CD8-positive, alpha-beta memory T cell (primary cell): ENCODE data around the gene EGFR. TPM values are rescaled to one million over a fixed set of nuclear protein-coding genes. Genes with fewer than 3 reads are reported as not detected.

Experiments
- CTCF ChIA-PET: fragments of 350-600 bp; sonication (Branson Sonifier 250); formaldehyde crosslinking; loops from one replicate; lab custom pipeline; 2021; ENCODE audit warnings: antibody characterized with exemption; lab: Charles Lee
- POLR2A ChIA-PET: fragments of 350-600 bp; sonication (Branson Sonifier 250); formaldehyde crosslinking; loops from one replicate; lab custom pipeline; 2021; ENCODE audit warnings: antibody characterized with exemption; lab: Charles Lee
- DNase-seq, 5 donors: peaks; one replicate each; pipeline versions ENCODE4 v3.0.0 to v3.0.0-alpha.2; 2020 to 2022; ENCODE audit warnings: mixed read lengths in 1 of 5
- H3K27ac ChIP-seq: one replicate; pipeline ENCODE4 v1.7.0; 2013; ENCODE audit warnings: low read depth, mild to moderate bottlenecking, low read length, moderate library complexity
- H3K27me3 ChIP-seq: 2 replicates; pipeline ENCODE4 v1.7.0; 2013; ENCODE audit warnings: low read length, mild to moderate bottlenecking; ENCODE audit not compliant: insufficient read depth, poor library complexity, severe bottlenecking
- H3K36me3 ChIP-seq: 2 replicates; pipeline ENCODE4 v1.7.0; 2013; ENCODE audit warnings: mild to moderate bottlenecking, low read length, moderate library complexity; ENCODE audit not compliant: insufficient read depth
- H3K4me1 ChIP-seq: 2 replicates; pipeline ENCODE4 v1.7.0; 2013; ENCODE audit warnings: mild to moderate bottlenecking, low read length, moderate library complexity; ENCODE audit not compliant: insufficient read depth
- H3K4me3 ChIP-seq: 2 replicates; pipeline ENCODE4 v1.7.0; 2013; ENCODE audit warnings: mild to moderate bottlenecking, low read length
- H3K9me3 ChIP-seq: 2 replicates; pipeline ENCODE4 v1.7.0; 2013; ENCODE audit warnings: mild to moderate bottlenecking, low read length
- H3K27ac Mint-ChIP-seq, 8 donors: one replicate each; pipeline ENCODE4 v1.8.0; 2020 to 2021; ENCODE audit warnings: mixed read lengths in 8 of 8, mild to moderate bottlenecking in 6 of 8, inconsistent platforms in 3 of 8, moderate library complexity in 3 of 8
- H3K27me3 Mint-ChIP-seq, 2 donors: one replicate each; pipeline ENCODE4 v1.8.0; 2020 to 2021; ENCODE audit warnings: mixed read lengths in 2 of 2, mild to moderate bottlenecking in 1 of 2, moderate library complexity in 1 of 2
- H3K36me3 Mint-ChIP-seq, 3 donors: one replicate each; pipeline ENCODE4 v1.8.0; 2020 to 2021; ENCODE audit warnings: mixed read lengths in 3 of 3, inconsistent platforms in 1 of 3, mild to moderate bottlenecking in 1 of 3
- H3K4me1 Mint-ChIP-seq, 3 donors: one replicate each; pipeline ENCODE4 v1.8.0; 2020 to 2021; ENCODE audit warnings: mixed read lengths in 3 of 3, inconsistent platforms in 1 of 3, mild to moderate bottlenecking in 1 of 3
- H3K4me3 Mint-ChIP-seq, 7 donors: one replicate each; pipeline ENCODE4 v1.8.0; 2020 to 2021; ENCODE audit warnings: mixed read lengths in 7 of 7, mild to moderate bottlenecking in 6 of 7, moderate library complexity in 4 of 7, inconsistent platforms in 2 of 7
- H3K9me3 Mint-ChIP-seq, 5 donors: one replicate each; pipeline ENCODE4 v1.8.0; 2020 to 2022; ENCODE audit warnings: mixed read lengths in 5 of 5, mild to moderate bottlenecking in 3 of 5, moderate library complexity in 2 of 5, inconsistent platforms in 1 of 5
- polyA plus RNA-seq: library from polyadenylated mRNA; unstranded; fragments of 300-500 nt; fragmentation: Illumina TruSeq; gene quantifications from one replicate; pipeline ENCODE4 v1.2.3, GENCODE V29; 2021
- total RNA-seq, 2 experiments: library from RNA; stranded (reverse); gene quantifications; one replicate each; pipeline ENCODE4 v1.2.3, GENCODE V29; 2021

EGFR gene
- total and polyA plus RNA-seq, 3 experiments from 2014 or later, result not detected

DNA sequence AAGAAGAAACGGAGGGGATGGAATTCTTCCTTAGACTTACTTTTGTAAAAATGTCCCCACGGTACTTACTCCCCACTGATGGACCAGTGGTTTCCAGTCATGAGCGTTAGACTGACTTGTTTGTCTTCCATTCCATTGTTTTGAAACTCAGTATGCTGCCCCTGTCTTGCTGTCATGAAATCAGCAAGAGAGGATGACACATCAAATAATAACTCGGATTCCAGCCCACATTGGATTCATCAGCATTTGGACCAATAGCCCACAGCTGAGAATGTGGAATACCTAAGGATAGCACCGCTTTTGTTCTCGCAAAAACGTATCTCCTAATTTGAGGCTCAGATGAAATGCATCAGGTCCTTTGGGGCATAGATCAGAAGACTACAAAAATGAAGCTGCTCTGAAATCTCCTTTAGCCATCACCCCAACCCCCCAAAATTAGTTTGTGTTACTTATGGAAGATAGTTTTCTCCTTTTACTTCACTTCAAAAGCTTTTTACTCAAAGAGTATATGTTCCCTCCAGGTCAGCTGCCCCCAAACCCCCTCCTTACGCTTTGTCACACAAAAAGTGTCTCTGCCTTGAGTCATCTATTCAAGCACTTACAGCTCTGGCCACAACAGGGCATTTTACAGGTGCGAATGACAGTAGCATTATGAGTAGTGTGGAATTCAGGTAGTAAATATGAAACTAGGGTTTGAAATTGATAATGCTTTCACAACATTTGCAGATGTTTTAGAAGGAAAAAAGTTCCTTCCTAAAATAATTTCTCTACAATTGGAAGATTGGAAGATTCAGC, 187.6 kb downstream of the EGFR start:
- no peak overlapping the region for H3K27ac Mint-ChIP-seq
- no peaks in the 10 kb centered on the region for H3K9me3 Mint-ChIP-seq
- H3K4me3 Mint-ChIP-seq, result no peak overlapping the region
- CTCF ChIA-PET, result no interaction called here
- Histone ChIP-seq H3K4me3 (no peak overlapping the region), H3K36me3 (no peaks in the 10 kb centered on the region), H3K27ac (no peak overlapping the region), H3K4me1 (no peaks in the 10 kb centered on the region), H3K9me3 (no peaks in the 10 kb centered on the region), H3K27me3 (no peaks in the 10 kb centered on the region)
- no peaks in the 10 kb centered on the region for H3K36me3 Mint-ChIP-seq
- no peak for DNase-seq
- H3K27me3 Mint-ChIP-seq, result peaks cover 0 to 2% of the 10 kb centered on the region in 2 donors
- H3K4me1 Mint-ChIP-seq, result no peaks in the 10 kb centered on the region
- POLR2A ChIA-PET, result no interaction called here

- DNase-seq, result no peak
- Mint-ChIP-seq H3K27me3 (peaks cover 2 to 6% of the 10 kb centered on the region in 2 donors), H3K27ac (no peak overlapping the region), H3K4me1 (no peaks in the 10 kb centered on the region), H3K36me3 (no peaks in the 10 kb centered on the region), H3K4me3 (no peak overlapping the region), H3K9me3 (no peaks in the 10 kb centered on the region)
- ChIA-PET POLR2A (no interaction called here), CTCF (no interaction called here)
- no peak overlapping the region for H3K4me3 ChIP-seq
- H3K9me3 ChIP-seq, result no peaks in the 10 kb centered on the region
- no peak overlapping the region for H3K27ac ChIP-seq
- no peaks in the 10 kb centered on the region for H3K36me3 ChIP-seq
- no peaks in the 10 kb centered on the region for H3K27me3 ChIP-seq
- H3K4me1 ChIP-seq, result no peaks in the 10 kb centered on the region
Observed at GRCh38 chr7:55207436-55208125, 188.8 kb downstream of the EGFR start.

- no peaks in the 10 kb centered on the region for H3K27me3 ChIP-seq
- no peak overlapping the region for H3K4me3 Mint-ChIP-seq
- H3K27ac ChIP-seq, result no peak overlapping the region
- no peak overlapping the region for H3K27ac Mint-ChIP-seq
- H3K9me3 Mint-ChIP-seq, result no peaks in the 10 kb centered on the region
- no peaks in the 10 kb centered on the region for H3K4me1 ChIP-seq
- H3K36me3 ChIP-seq, result no peaks in the 10 kb centered on the region
- no peaks in the 10 kb centered on the region for H3K4me1 Mint-ChIP-seq
- peaks cover 6 to 11% of the 10 kb centered on the region in 2 donors for H3K27me3 Mint-ChIP-seq
- ChIA-PET CTCF (no interaction called here), POLR2A (no interaction called here)
- no peaks in the 10 kb centered on the region for H3K36me3 Mint-ChIP-seq
- DNase-seq, result no peak
- no peak overlapping the region for H3K4me3 ChIP-seq
- no peaks in the 10 kb centered on the region for H3K9me3 ChIP-seq
Observed at GRCh38 chr7:55209366-55209765, 190.5 kb downstream of the EGFR start.

DNA sequence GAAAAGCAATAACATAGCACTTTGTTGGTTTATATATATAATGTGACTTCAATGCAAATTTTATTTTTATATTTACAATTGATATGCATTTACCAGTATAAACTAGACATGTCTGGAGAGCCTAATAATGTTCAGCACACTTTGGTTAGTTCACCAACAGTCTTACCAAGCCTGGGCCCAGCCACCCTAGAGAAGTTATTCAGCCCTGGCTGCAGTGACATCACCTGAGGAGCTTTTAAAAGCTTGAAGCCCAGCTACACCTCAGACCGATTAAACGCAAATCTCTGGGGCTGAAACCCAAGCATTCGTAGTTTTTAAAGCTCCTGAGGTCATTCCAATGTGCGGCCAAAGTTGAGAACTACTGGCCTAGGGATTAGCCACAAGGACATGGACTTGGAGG, 191.4 kb downstream of the EGFR start:
- Mint-ChIP-seq H3K4me1 (no peaks in the 10 kb centered on the region), H3K27me3 (peaks cover 11 to 12% of the 10 kb centered on the region in 2 donors)
- CTCF ChIA-PET, result no interaction called here

GRCh38 chr7:55210716-55211115, 191.9 kb downstream of the EGFR start:
- Histone ChIP-seq H3K9me3 (no peaks in the 10 kb centered on the region), H3K4me1 (no peaks in the 10 kb centered on the region), H3K4me3 (no peak overlapping the region), H3K27me3 (no peaks in the 10 kb centered on the region), H3K36me3 (no peaks in the 10 kb centered on the region), H3K27ac (no peak overlapping the region)
- CTCF ChIA-PET, result no interaction called here
- no peak for DNase-seq
- no peaks in the 10 kb centered on the region for H3K4me1 Mint-ChIP-seq
- peaks cover 11 to 12% of the 10 kb centered on the region in 2 donors for H3K27me3 Mint-ChIP-seq
- POLR2A ChIA-PET, result no interaction called here
- H3K36me3 Mint-ChIP-seq, result no peaks in the 10 kb centered on the region
- peak overlapping the region in 1 of 8 donors; percentile 4 for H3K27ac Mint-ChIP-seq
- no peak overlapping the region for H3K4me3 Mint-ChIP-seq
- H3K9me3 Mint-ChIP-seq, result no peaks in the 10 kb centered on the region

More for the DNA sequence above, 191.4 kb downstream of the EGFR start:
- Mint-ChIP-seq H3K4me3 (no peak overlapping the region), H3K27ac (no peak overlapping the region), H3K9me3 (no peaks in the 10 kb centered on the region), H3K36me3 (no peaks in the 10 kb centered on the region)
- no peak for DNase-seq
- Histone ChIP-seq H3K27ac (no peak overlapping the region), H3K4me1 (no peaks in the 10 kb centered on the region), H3K9me3 (no peaks in the 10 kb centered on the region), H3K4me3 (no peak overlapping the region), H3K36me3 (no peaks in the 10 kb centered on the region), H3K27me3 (no peaks in the 10 kb centered on the region)
- POLR2A ChIA-PET, result no interaction called here

DNA sequence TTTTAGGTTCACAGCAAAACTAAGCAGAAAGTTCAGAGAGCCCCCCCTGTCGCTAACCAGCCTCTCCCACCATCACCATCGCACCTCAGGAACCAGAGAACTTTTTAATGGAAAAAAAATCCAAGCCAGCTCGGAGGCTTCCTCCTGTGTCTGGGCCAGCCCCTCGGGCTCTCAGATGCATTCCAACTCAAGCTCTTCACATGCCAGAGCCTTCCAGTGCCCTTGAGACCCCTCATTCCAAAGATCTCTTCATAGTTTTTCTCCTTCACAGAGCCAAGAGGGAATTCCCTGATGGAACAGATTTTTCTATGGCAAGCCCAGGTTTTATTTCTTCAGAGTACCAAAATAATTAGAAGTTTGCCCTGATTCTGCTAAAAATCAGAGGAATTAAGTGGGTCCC, 192.9 kb downstream of the EGFR start:
- H3K4me1 Mint-ChIP-seq, result no peaks in the 10 kb centered on the region
- no peaks in the 10 kb centered on the region for H3K36me3 ChIP-seq
- CTCF ChIA-PET, result no interaction called here
- H3K27me3 Mint-ChIP-seq, result peaks cover 11 to 12% of the 10 kb centered on the region in 2 donors
- POLR2A ChIA-PET, result no interaction called here
- H3K9me3 Mint-ChIP-seq, result no peaks in the 10 kb centered on the region
- H3K27ac ChIP-seq, result no peak overlapping the region
- no peaks in the 10 kb centered on the region for H3K27me3 ChIP-seq
- H3K27ac Mint-ChIP-seq, result no peak overlapping the region
- H3K4me3 Mint-ChIP-seq, result no peak overlapping the region
- H3K4me1 ChIP-seq, result no peaks in the 10 kb centered on the region
- no peaks in the 10 kb centered on the region for H3K9me3 ChIP-seq
- DNase-seq, result no peak
- no peaks in the 10 kb centered on the region for H3K36me3 Mint-ChIP-seq
- H3K4me3 ChIP-seq, result no peak overlapping the region

- no peaks in the 10 kb centered on the region for H3K36me3 Mint-ChIP-seq
- Histone ChIP-seq H3K4me3 (no peak overlapping the region), H3K4me1 (no peaks in the 10 kb centered on the region), H3K27me3 (no peaks in the 10 kb centered on the region), H3K9me3 (no peaks in the 10 kb centered on the region), H3K27ac (no peak overlapping the region), H3K36me3 (no peaks in the 10 kb centered on the region)
- no peak overlapping the region for H3K27ac Mint-ChIP-seq
- ChIA-PET CTCF (no interaction called here), POLR2A (no interaction called here)
- DNase-seq, result no peak
- H3K9me3 Mint-ChIP-seq, result no peaks in the 10 kb centered on the region
- no peak overlapping the region for H3K4me3 Mint-ChIP-seq
- H3K27me3 Mint-ChIP-seq, result peaks cover 11 to 12% of the 10 kb centered on the region in 2 donors
- no peaks in the 10 kb centered on the region for H3K4me1 Mint-ChIP-seq
Observed at GRCh38 chr7:55212176-55212575, 193.4 kb downstream of the EGFR start.

DNA sequence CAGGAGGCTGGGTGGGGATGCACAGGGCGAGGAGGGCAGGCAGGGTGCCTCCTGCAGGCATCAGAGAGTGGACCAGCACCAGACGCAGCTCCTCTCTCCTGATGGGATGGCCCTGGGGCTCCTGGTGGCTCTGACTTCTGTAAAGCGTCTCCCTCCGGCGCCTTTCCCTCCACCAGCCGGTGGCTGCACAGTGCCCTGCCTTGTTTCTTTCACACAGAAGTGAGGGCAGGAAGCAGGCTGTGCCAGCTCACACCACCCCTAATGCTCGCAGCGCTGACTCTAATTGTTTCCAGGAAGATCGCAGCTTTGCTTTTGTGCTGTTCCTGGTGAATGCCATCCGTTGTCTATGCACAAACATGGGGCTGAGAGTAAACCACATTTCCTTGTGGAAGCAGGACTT, 194.0 kb downstream of the EGFR start:
- Mint-ChIP-seq H3K9me3 (no peaks in the 10 kb centered on the region), H3K27ac (no peak overlapping the region), H3K27me3 (peaks cover 11 to 14% of the 10 kb centered on the region in 2 donors), H3K36me3 (no peaks in the 10 kb centered on the region), H3K4me3 (no peak overlapping the region), H3K4me1 (no peaks in the 10 kb centered on the region)
- CTCF ChIA-PET, result no interaction called here
- Histone ChIP-seq H3K9me3 (no peaks in the 10 kb centered on the region), H3K27me3 (no peaks in the 10 kb centered on the region), H3K4me3 (no peak overlapping the region), H3K36me3 (no peaks in the 10 kb centered on the region), H3K4me1 (no peaks in the 10 kb centered on the region), H3K27ac (no peak overlapping the region)
- POLR2A ChIA-PET, result no interaction called here
- no peak for DNase-seq
